Endothelial cell of umbilical vein (primary cell): ENCODE data around the gene TEX26. TPM values are rescaled to one million over a fixed set of nuclear protein-coding genes. Genes with fewer than 3 reads are reported as not detected.

Experiments
- BruUV-seq: library from RNA; stranded (reverse); fragments of 400-500 nt; replicated peaks from 2 replicates; lab custom pipeline; 2021; lab: Mats Ljungman, UMichigan
- CTCF ChIA-PET: fragments of 300-600, 350-600 bp; sonication (Branson Sonifier 250); formaldehyde crosslinking; loops from one replicate; lab custom pipeline; 2021; ENCODE audit warnings: antibody characterized with exemption, inconsistent platforms; lab: Charles Lee
- POLR2A ChIA-PET: fragments of 300-600, 350-600 bp; sonication (Branson Sonifier 250); formaldehyde crosslinking; loops from one replicate; lab custom pipeline; 2021; ENCODE audit warnings: antibody characterized with exemption, inconsistent platforms; lab: Charles Lee
- DNase-seq: peaks from one replicate; pipeline ENCODE4 v3.0.0-alpha.2; 2011; ENCODE audit warnings: low read depth, low spot score
- FAIRE-seq: peaks from 2 replicates; lab custom pipeline; 2011; peaks lifted over from hg19 to GRCh38; lab: Jason Lieb, UNC
- H2AFZ ChIP-seq: 2 replicates; pipeline ENCODE4 v1.6.0; 2012; ENCODE audit warnings: low read depth, low read length, control low read depth, inconsistent platforms
- H3K27ac ChIP-seq: 2 replicates; pipeline ENCODE4 v1.5.1; 2011; ENCODE audit warnings: low read depth, mild to moderate bottlenecking, control low read depth, low read length, moderate library complexity; ENCODE audit not compliant: insufficient read depth
- H3K27me3 ChIP-seq, 2 experiments: 2 replicates each; pipeline versions ENCODE4 v1.6.0 to v1.6.1; 2011; ENCODE audit warnings: low read length in 2 of 2, mixed read lengths in 1 of 2; ENCODE audit not compliant: control insufficient read depth in 2 of 2, insufficient read depth in 2 of 2
- H3K36me3 ChIP-seq, 2 experiments: 2 replicates in 1 of 2; 3 replicates in 1 of 2; pipeline ENCODE4 v1.5.1; 2011; ENCODE audit warnings: low read length in 2 of 2, mild to moderate bottlenecking in 1 of 2, moderate library complexity in 1 of 2; ENCODE audit not compliant: control insufficient read depth in 2 of 2, insufficient read depth in 2 of 2; ENCODE audit errors: extremely low read depth in 1 of 2
- H3K4me1 ChIP-seq: 3 replicates; pipeline ENCODE4 v1.5.1; 2011; ENCODE audit warnings: mild to moderate bottlenecking, low read length; ENCODE audit not compliant: control insufficient read depth, insufficient read depth; ENCODE audit errors: extremely low read depth
- H3K4me2 ChIP-seq: 2 replicates; pipeline ENCODE4 v1.6.1; 2011; ENCODE audit warnings: low read length, control low read depth, mixed read lengths; ENCODE audit not compliant: insufficient read depth
- H3K4me3 ChIP-seq, 3 experiments: fragments of 200-600 bp in 1 of 3; sonication (generic), shearing (Covaris generic) in 1 of 3; replicated peaks in 1 of 3; 2 replicates each; pipeline ENCODE4 v1.5.1; 2011 to 2016; ENCODE audit warnings: control low read depth in 3 of 3, low read length in 3 of 3, mild to moderate bottlenecking in 2 of 3, inconsistent platforms in 1 of 3, low read depth in 1 of 3, moderate library complexity in 1 of 3; ENCODE audit not compliant: insufficient read depth in 1 of 3
- H3K79me2 ChIP-seq: 2 replicates; pipeline ENCODE4 v1.6.0; 2012; ENCODE audit warnings: low read length, inconsistent platforms; ENCODE audit not compliant: control insufficient read depth, insufficient read depth
- H3K9ac ChIP-seq: replicated peaks from 2 replicates; pipeline ENCODE3; 2011; ENCODE audit warnings: low read length, control low read depth; ENCODE audit not compliant: insufficient read depth; ENCODE audit errors: extremely low read depth
- H3K9me1 ChIP-seq: replicated peaks from 3 replicates; pipeline ENCODE4 v1.6.0; 2011; ENCODE audit warnings: mild to moderate bottlenecking, low read length; ENCODE audit not compliant: control insufficient read depth, insufficient read depth; ENCODE audit errors: extremely low read depth
- H3K9me3 ChIP-seq: replicated peaks from 2 replicates; pipeline ENCODE4 v1.5.1; 2012; ENCODE audit warnings: low read length, inconsistent platforms; ENCODE audit not compliant: control insufficient read depth, insufficient read depth
- H4K20me1 ChIP-seq: replicated peaks from 2 replicates; pipeline ENCODE3; 2011; ENCODE audit warnings: mild to moderate bottlenecking, low read length; ENCODE audit not compliant: control insufficient read depth, insufficient read depth; ENCODE audit errors: extremely low read depth
- CTCF ChIP-seq, 2 donors: IDR thresholded peaks; 1 replicate in 1 of 2; 2 replicates in 1 of 2; pipeline ENCODE4 v1.5.1; 2011; ENCODE audit warnings: low read length in 2 of 2, mild to moderate bottlenecking in 2 of 2, moderate library complexity in 2 of 2, control low read depth in 1 of 2, inconsistent platforms in 1 of 2, low read depth in 1 of 2; ENCODE audit not compliant: insufficient read depth in 1 of 2; ENCODE audit errors: extremely low read depth in 1 of 2
- EZH2 ChIP-seq: IDR thresholded peaks from 2 replicates; pipeline ENCODE4 v1.6.1; 2012; ENCODE audit warnings: borderline replicate concordance, low read depth, mild to moderate bottlenecking, moderate library complexity, low read length, inconsistent platforms; ENCODE audit not compliant: severe bottlenecking
- FOS ChIP-seq: IDR thresholded peaks from 2 replicates; pipeline ENCODE4 v1.6.1; 2011; ENCODE audit warnings: mild to moderate bottlenecking, low read length, moderate library complexity, borderline replicate concordance; ENCODE audit not compliant: insufficient read depth
- GATA2 ChIP-seq: IDR thresholded peaks from 2 replicates; pipeline ENCODE4 v1.7.0; 2011; ENCODE audit warnings: low read depth, mild to moderate bottlenecking, moderate library complexity, mixed read lengths, low read length; ENCODE audit not compliant: insufficient read length, insufficient read depth
- JUN ChIP-seq: IDR thresholded peaks from 2 replicates; pipeline ENCODE4 v1.6.1; 2011; ENCODE audit warnings: borderline replicate concordance, low read depth; ENCODE audit not compliant: insufficient read length, insufficient read depth
- MYC ChIP-seq: IDR thresholded peaks from one replicate; pipeline ENCODE4 v1.6.1; 2011; ENCODE audit warnings: mild to moderate bottlenecking, low read depth, low read length
- POLR2A ChIP-seq: IDR thresholded peaks from 2 replicates; pipeline ENCODE4 v1.6.1; 2012; ENCODE audit warnings: low read depth, mild to moderate bottlenecking, control low read depth, low read length
- POLR2AphosphoS5 ChIP-seq: IDR thresholded peaks from 2 replicates; pipeline ENCODE4 v1.6.1; 2012; ENCODE audit warnings: low read depth, mild to moderate bottlenecking, control low read depth, low read length, moderate library complexity; ENCODE audit not compliant: insufficient read depth
- dilution Hi-C: fragments of 300-500 bp; cut with MboI; formaldehyde crosslinking; loops from one replicate; pipeline ENCODE4 v1.15.0; 2019; ENCODE audit warnings: low sequenced_read_pairs; ENCODE audit not compliant: extremely low pct_ligation_motif_present
- intact Hi-C: fragments of 100-400 bp; cut with micrococcal nuclease; formaldehyde crosslinking; loops from one replicate; pipeline ENCODE4 v1.10.0; 2022
- polyA plus RNA-seq, 4 experiments: library from polyadenylated mRNA; depleted of rRNA in 3 of 4; stranded (reverse) in 3 of 4; unstranded in 1 of 4; fragments of >200 nt; gene quantifications; 2 replicates each; pipeline versions ENCODE4 v1.2.1 to v1.2.3, GENCODE V29; 2011 to 2012; ENCODE audit warnings: missing spikeins in 1 of 4
- total RNA-seq: library from RNA; stranded (reverse); gene quantifications from 2 replicates; pipeline ENCODE4 v1.2.3, GENCODE V29; 2021
- TF ChIP-seq, protein P1 (sequence below): IDR thresholded peaks from 2 replicates; pipeline ENCODE4 v1.6.1; 2011; ENCODE audit not compliant: insufficient read depth, insufficient read length

TEX26 gene
- total and polyA plus RNA-seq, 2 donors (not counting 3 experiments of a cell fraction or from before 2014, with no cell fraction given): not detected

DNA sequence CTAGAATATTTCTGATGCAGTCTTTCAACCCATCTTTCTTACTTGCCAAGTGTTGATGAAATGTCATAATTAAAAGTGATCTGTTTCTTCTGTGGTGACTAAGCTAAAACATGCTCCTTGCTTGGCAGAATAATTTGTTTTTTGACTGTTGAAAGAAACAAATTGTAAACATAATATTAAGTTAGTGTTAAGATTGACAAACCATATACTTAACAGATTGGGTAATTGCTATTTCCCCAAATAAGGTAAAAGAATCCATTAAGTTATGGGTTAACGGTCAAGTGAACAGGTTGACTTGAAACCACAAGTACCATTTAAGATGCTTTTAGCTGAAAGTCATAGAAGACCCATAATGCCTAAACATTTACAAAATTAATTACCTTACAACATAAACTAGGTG lies 62.9 kb downstream of the TEX26 start:
- Histone ChIP-seq H3K4me2 (no peak overlapping the region), H4K20me1 (no peaks in the 10 kb centered on the region), H3K27me3 (peaks cover 9 to 16% of the 10 kb centered on the region in 2 experiments), H3K9me3 (no peaks in the 10 kb centered on the region), H3K9ac (no peak overlapping the region), H3K79me2 (no peaks in the 10 kb centered on the region), H3K36me3 (no peaks in the 10 kb centered on the region), H3K27ac (no peak overlapping the region), H3K4me3 (no peak overlapping the region), H3K4me1 (no peaks in the 10 kb centered on the region), H3K9me1 (no peaks in the 10 kb centered on the region), H2AFZ (no peak overlapping the region)
- DNase-seq (no peak), FAIRE-seq (no peak)
- TF ChIP-seq GATA2: no peak
- no peak for TF ChIP-seq EZH2
- no peak for TF ChIP-seq POLR2AphosphoS5
- TF ChIP-seq MYC: no peak
- no peak for TF ChIP-seq FOS
- no peak for TF ChIP-seq JUN
- no peak for TF ChIP-seq POLR2A
- TF ChIP-seq, protein P1, sequence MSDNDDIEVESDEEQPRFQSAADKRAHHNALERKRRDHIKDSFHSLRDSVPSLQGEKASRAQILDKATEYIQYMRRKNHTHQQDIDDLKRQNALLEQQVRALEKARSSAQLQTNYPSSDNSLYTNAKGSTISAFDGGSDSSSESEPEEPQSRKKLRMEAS: no peak
- TF ChIP-seq CTCF (IDR thresholded peaks at IDR 0.05; ENCODE audit: extremely low read depth in 1 of 2, insufficient read depth in 1 of 2, low read depth in 1 of 2, low read length in 2 of 2): no peak
- ChIA-PET CTCF (interaction anchor here (1.7 kb wide), 1 partner anchor 16 kb away, joined by 5 read pairs; no protein-coding TSS in a partner anchor), POLR2A (no interaction called here)
- dilution Hi-C loops (no loop called here), intact Hi-C loops (no loop called here)
- BruUV-seq: no TSS peak
